OCI-LY1 (cell line): ENCODE measurements around the gene PGAP1.

ENCODE experiments used
- H2AFZ ChIP-seq: fragments of 200-600 bp; sonication (generic), shearing (Covaris generic); 2 replicates; pipeline ENCODE4 v1.6.0; 2014; ENCODE audit warnings: antibody characterized with exemption, mild to moderate bottlenecking, low read length
- H3F3A ChIP-seq: fragments of 200-600 bp; sonication (generic), shearing (Covaris generic); 2 replicates; pipeline ENCODE4 v1.6.0; 2014; ENCODE audit warnings: mild to moderate bottlenecking, antibody characterized with exemption, low read length, moderate library complexity; ENCODE audit not compliant: insufficient read depth
- H3K27ac ChIP-seq: fragments of 200-600 bp; sonication (generic); 2 replicates; pipeline ENCODE4 v1.5.1; 2014; ENCODE audit warnings: low read length, mixed run types, mild to moderate bottlenecking, low read depth; ENCODE audit not compliant: poor library complexity, severe bottlenecking
- H3K27me3 ChIP-seq: fragments of 200-600 bp; sonication (generic); 2 replicates; pipeline ENCODE4 v1.6.0; 2014; ENCODE audit warnings: antibody characterized with exemption, mild to moderate bottlenecking, low read length, moderate library complexity; ENCODE audit not compliant: insufficient read depth
- H3K36me3 ChIP-seq: fragments of 200-600 bp; sonication (generic); 2 replicates; pipeline ENCODE4 v1.6.1; 2014; ENCODE audit warnings: mild to moderate bottlenecking, antibody characterized with exemption, low read length, moderate library complexity, mixed read lengths; ENCODE audit not compliant: insufficient read depth
- H3K4me1 ChIP-seq: fragments of 200-600 bp; sonication (generic); 2 replicates; pipeline ENCODE4 v1.5.1; 2014; ENCODE audit warnings: mild to moderate bottlenecking, low read length, moderate library complexity; ENCODE audit not compliant: insufficient read depth, severe bottlenecking
- H3K4me2 ChIP-seq: fragments of 200-600 bp; sonication (generic), shearing (Covaris generic); 2 replicates; pipeline ENCODE4 v1.6.1; 2014; ENCODE audit warnings: low read length
- H3K4me3 ChIP-seq: fragments of 200-600 bp; sonication (generic); 2 replicates; pipeline ENCODE4 v1.5.1; 2014; ENCODE audit warnings: low read length, low read depth, mild to moderate bottlenecking, mixed read lengths; ENCODE audit not compliant: poor library complexity, severe bottlenecking
- H3K79me2 ChIP-seq: fragments of 200-600 bp; shearing (Covaris generic); 2 replicates; pipeline ENCODE4 v1.6.1; 2016; ENCODE audit warnings: mixed run types, low read length, mixed read lengths; ENCODE audit not compliant: insufficient read depth
- H3K9ac ChIP-seq: fragments of 200-600 bp; sonication (generic), shearing (Covaris generic); 2 replicates; pipeline ENCODE4 v1.6.1; 2014; ENCODE audit warnings: mild to moderate bottlenecking, low read length, mixed read lengths
- H3K9me2 ChIP-seq: fragments of 200-600 bp; sonication (generic), shearing (Covaris generic); 2 replicates; pipeline ENCODE4 v1.6.1; 2014; ENCODE audit warnings: low read depth, mild to moderate bottlenecking, low read length, mixed read lengths
- H3K9me3 ChIP-seq: fragments of 200-600 bp; shearing (Covaris generic); 2 replicates; pipeline ENCODE4 v1.6.1; 2014; ENCODE audit warnings: low read length, mixed read lengths
- H4K20me1 ChIP-seq: fragments of 200-600 bp; sonication (generic), shearing (Covaris generic); 2 replicates; pipeline ENCODE4 v1.6.0; 2016; ENCODE audit warnings: mild to moderate bottlenecking, low read length; ENCODE audit not compliant: insufficient read depth
- EZH2 ChIP-seq: fragments of 200-600 bp; sonication (generic), shearing (Covaris generic); IDR thresholded peaks from 2 replicates; pipeline ENCODE4 v1.8.0; 2017; ENCODE audit warnings: borderline replicate concordance, mixed run types, mild to moderate bottlenecking, antibody characterized with exemption, low read length, moderate library complexity, mixed read lengths
- TF ChIP-seq, protein P1 (sequence below): fragments of 200-600 bp; sonication (generic), shearing (Covaris generic); IDR thresholded peaks from 2 replicates; pipeline ENCODE4 v1.5.1; 2017; ENCODE audit warnings: mild to moderate bottlenecking, antibody characterized with exemption, low read length, moderate library complexity, mixed read lengths

The PGAP1 gene

DNA sequence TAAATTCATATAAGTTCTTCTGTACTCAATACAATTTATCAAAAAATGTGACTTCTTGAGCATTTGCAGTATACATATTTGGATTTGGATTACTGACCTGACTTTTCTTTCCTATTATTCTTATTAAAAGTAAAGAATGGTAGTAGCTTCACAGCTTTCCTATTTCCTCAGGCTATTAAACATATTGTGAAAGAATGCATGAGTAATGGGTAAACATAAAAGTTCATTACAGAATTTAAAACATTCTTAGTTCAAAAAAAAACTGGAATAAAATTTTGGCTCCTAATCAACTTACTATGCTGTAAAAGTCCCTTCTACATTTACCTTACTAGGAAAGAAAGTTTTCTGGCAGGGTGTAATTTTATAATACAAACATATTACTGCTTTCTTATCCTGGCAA lies 90.1 kb downstream of the PGAP1 start:
- no peaks in the 10 kb centered on the region for H3K27me3 ChIP-seq
- no peak overlapping the region for H3K4me2 ChIP-seq
- H3K79me2 ChIP-seq: no peaks in the 10 kb centered on the region
- TF ChIP-seq EZH2: no peak
- TF ChIP-seq, protein P1, sequence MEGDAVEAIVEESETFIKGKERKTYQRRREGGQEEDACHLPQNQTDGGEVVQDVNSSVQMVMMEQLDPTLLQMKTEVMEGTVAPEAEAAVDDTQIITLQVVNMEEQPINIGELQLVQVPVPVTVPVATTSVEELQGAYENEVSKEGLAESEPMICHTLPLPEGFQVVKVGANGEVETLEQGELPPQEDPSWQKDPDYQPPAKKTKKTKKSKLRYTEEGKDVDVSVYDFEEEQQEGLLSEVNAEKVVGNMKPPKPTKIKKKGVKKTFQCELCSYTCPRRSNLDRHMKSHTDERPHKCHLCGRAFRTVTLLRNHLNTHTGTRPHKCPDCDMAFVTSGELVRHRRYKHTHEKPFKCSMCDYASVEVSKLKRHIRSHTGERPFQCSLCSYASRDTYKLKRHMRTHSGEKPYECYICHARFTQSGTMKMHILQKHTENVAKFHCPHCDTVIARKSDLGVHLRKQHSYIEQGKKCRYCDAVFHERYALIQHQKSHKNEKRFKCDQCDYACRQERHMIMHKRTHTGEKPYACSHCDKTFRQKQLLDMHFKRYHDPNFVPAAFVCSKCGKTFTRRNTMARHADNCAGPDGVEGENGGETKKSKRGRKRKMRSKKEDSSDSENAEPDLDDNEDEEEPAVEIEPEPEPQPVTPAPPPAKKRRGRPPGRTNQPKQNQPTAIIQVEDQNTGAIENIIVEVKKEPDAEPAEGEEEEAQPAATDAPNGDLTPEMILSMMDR: no peak
- H3K36me3 ChIP-seq: peaks cover 7% of the 10 kb centered on the region; the same call in 1 of the 2 replicates
- no peaks in the 10 kb centered on the region for H4K20me1 ChIP-seq
- no peak overlapping the region for H3K4me3 ChIP-seq
- H3K27ac ChIP-seq: no peak overlapping the region
- no peaks in the 10 kb centered on the region for H3K4me1 ChIP-seq
- H3F3A ChIP-seq: no peaks in the 10 kb centered on the region
- H3K9me3 ChIP-seq: no peaks in the 10 kb centered on the region
- H3K9ac ChIP-seq: no peak overlapping the region
- no peak overlapping the region for H2AFZ ChIP-seq
- H3K9me2 ChIP-seq: no peaks in the 10 kb centered on the region

DNA sequence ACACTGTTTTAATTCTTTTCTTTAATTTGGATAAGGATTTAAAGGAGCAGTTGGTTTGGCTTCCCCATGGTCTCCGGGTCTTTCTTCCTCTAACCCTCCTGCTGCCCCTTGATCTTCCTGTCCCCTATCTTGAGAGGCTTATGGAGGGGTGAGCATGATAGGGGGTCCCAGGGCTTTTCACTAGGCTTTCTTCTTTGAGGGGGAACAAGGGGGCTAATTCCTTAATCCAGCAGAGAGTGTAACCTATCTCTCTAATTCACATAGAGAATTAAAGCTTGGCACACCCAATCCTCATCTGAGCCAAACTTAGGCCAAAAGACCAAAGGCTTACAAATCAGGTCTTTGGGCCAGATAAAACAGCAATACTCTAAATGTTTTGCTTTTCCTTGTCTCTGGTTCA lies 95.8 kb downstream of the PGAP1 start:
- no peaks in the 10 kb centered on the region for H3K79me2 ChIP-seq
- H3K9ac ChIP-seq: no peak overlapping the region
- H3K4me3 ChIP-seq: no peak overlapping the region
- no peaks in the 10 kb centered on the region for H3K4me1 ChIP-seq
- no peak for TF ChIP-seq EZH2
- TF ChIP-seq, protein P1: no peak
- H4K20me1 ChIP-seq: no peaks in the 10 kb centered on the region
- no peaks in the 10 kb centered on the region for H3K36me3 ChIP-seq
- H3K27me3 ChIP-seq: no peaks in the 10 kb centered on the region
- no peak overlapping the region for H2AFZ ChIP-seq
- H3K9me2 ChIP-seq: no peaks in the 10 kb centered on the region
- no peaks in the 10 kb centered on the region for H3F3A ChIP-seq
- no peak overlapping the region for H3K27ac ChIP-seq
- no peak overlapping the region for H3K4me2 ChIP-seq
- H3K9me3 ChIP-seq: no peaks in the 10 kb centered on the region

GRCh38 chr2:196827356-196827755 lies 99.2 kb downstream of the PGAP1 start:
- no peak overlapping the region for H3K4me3 ChIP-seq
- H3K9me2 ChIP-seq: no peaks in the 10 kb centered on the region
- TF ChIP-seq, protein P1: no peak
- H2AFZ ChIP-seq: no peak overlapping the region
- H3K36me3 ChIP-seq: no peaks in the 10 kb centered on the region
- H3K27me3 ChIP-seq: no peaks in the 10 kb centered on the region
- no peaks in the 10 kb centered on the region for H3F3A ChIP-seq
- no peak overlapping the region for H3K27ac ChIP-seq
- H3K4me1 ChIP-seq: no peaks in the 10 kb centered on the region
- no peaks in the 10 kb centered on the region for H3K79me2 ChIP-seq
- H3K9ac ChIP-seq: no peak overlapping the region
- H3K4me2 ChIP-seq: no peak overlapping the region
- H3K9me3 ChIP-seq: no peaks in the 10 kb centered on the region
- H4K20me1 ChIP-seq: no peaks in the 10 kb centered on the region
